GM12872 (cell line): ENCODE results near the gene SKOR2.
A peak's percentile ranks its signal among the peaks of the same experiment; 100 is the strongest.

Experiments
- CTCF ChIP-seq: IDR thresholded peaks from 3 replicates; pipeline ENCODE4 v1.5.1; 2011; ENCODE audit warnings: low read depth, mild to moderate bottlenecking, low read length, moderate library complexity; ENCODE audit not compliant: insufficient read depth

Gene SKOR2

GRCh38 chr18:47209171-47209570 is 42.3 kb downstream of the SKOR2 start:
- no peak for TF ChIP-seq CTCF

- TF ChIP-seq CTCF, result no peak
Measured at GRCh38 chr18:47206945-47207637, 44.4 kb downstream of the SKOR2 start.

- peak; percentile 88 for TF ChIP-seq CTCF
Measured at GRCh38 chr18:47204908-47205522, 46.4 kb downstream of the SKOR2 start.

GRCh38 chr18:47203626-47204464 is 47.6 kb downstream of the SKOR2 start:
- no peak for TF ChIP-seq CTCF

- no peak for TF ChIP-seq CTCF
Measured at GRCh38 chr18:47191961-47192360, 59.5 kb downstream of the SKOR2 start.

- TF ChIP-seq CTCF, result no peak
Measured at GRCh38 chr18:47187721-47188120, 63.7 kb downstream of the SKOR2 start.

- TF ChIP-seq CTCF, result no peak
Measured at GRCh38 chr18:47184419-47185050, 66.9 kb downstream of the SKOR2 start.
